ENCODE results near the gene CDC42BPA.

GRCh38 chr1:227191607-227192006, 126.7 kb downstream of the CDC42BPA start:
- no peak for TF ChIP-seq CTCF (conservative IDR thresholded peaks at IDR 0.05; ENCODE audit: low read depth, low read length)
- TF ChIP-seq EZH2 (IDR thresholded peaks at IDR 0.05; ENCODE audit: low read length, unreplicated experiment): no peak
- no peak for TF ChIP-seq EZH2phosphoT487 (IDR thresholded peaks at IDR 0.05; ENCODE audit: borderline replicate concordance, low read length)
